Activated CD4-positive, alpha-beta memory T cell treated with anti-CD3 and anti-CD28 coated beads, Interleukin-2, amount 10 ng/mL, durations not matched to agents 7 days and 5 days (primary cell): ENCODE data around the gene ZNF648. TPM values are rescaled to one million over a fixed set of nuclear protein-coding genes. Genes with fewer than 3 reads are reported as not detected.

Source experiments
- CTCF ChIA-PET: fragments of 350-600 bp; sonication (Branson Sonifier 250); formaldehyde crosslinking; loops from one replicate; lab custom pipeline; 2021; ENCODE audit warnings: antibody characterized with exemption, inconsistent platforms; lab: Charles Lee
- POLR2A ChIA-PET: fragments of 350-600 bp; sonication (Branson Sonifier 250); formaldehyde crosslinking; loops from one replicate; lab custom pipeline; 2021; ENCODE audit warnings: antibody characterized with exemption; lab: Charles Lee
- DNase-seq: peaks from one replicate; pipeline ENCODE4 v3.0.0-alpha.2; 2020
- H3K27ac Mint-ChIP-seq: one replicate; pipeline ENCODE4 v1.8.0; 2021; ENCODE audit warnings: mild to moderate bottlenecking, mixed read lengths
- H3K27me3 Mint-ChIP-seq: one replicate; pipeline ENCODE4 v1.8.0; 2021; ENCODE audit warnings: mixed read lengths
- H3K36me3 Mint-ChIP-seq: one replicate; pipeline ENCODE4 v1.8.0; 2021; ENCODE audit warnings: low read depth, mixed read lengths
- H3K4me1 Mint-ChIP-seq: one replicate; pipeline ENCODE4 v1.8.0; 2021; ENCODE audit warnings: mixed read lengths
- H3K4me3 Mint-ChIP-seq: one replicate; pipeline ENCODE4 v1.8.0; 2021; ENCODE audit warnings: mild to moderate bottlenecking, mixed read lengths
- H3K9me3 Mint-ChIP-seq: one replicate; pipeline ENCODE4 v1.8.0; 2021; ENCODE audit warnings: mixed read lengths
- total RNA-seq, 2 experiments: library from RNA; stranded (reverse); gene quantifications; one replicate each; pipeline ENCODE4 v1.2.3, GENCODE V29; 2021

ZNF648 gene
- total RNA-seq, 2 experiments from 2014 or later, result not detected

DNA sequence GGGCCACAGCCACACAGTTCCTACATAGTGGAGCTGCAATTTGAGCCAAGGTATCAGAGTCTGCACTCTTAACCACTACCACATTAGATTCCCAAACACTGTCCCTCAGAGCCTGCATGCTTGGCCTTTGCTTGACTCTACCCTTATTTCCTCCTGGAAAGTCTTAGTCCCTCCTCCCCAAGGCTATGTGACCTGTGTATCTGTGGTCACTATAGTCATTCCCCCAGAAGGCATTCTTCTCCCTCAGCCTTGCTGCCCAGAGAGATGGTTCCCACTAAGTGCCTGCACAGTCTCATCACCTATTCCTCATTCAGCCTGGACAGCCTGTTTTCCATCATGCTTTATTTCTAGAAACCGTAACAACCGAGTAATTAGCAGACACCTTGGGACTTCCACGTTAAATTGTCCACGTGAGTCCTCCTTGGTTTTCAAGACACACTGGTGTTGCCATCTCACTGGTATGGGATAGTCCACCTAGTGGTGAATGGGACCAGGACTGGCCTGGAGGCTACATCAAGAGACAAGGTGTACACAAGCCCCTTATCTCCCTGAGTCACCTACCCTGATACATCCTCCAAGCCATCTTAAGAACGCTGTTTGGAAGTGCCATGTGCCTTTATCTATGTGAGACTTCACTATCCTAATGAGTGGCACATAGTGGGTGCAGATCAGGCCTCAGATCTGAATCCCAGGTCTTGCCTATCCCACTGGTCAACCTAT is 3.8 kb upstream of the ZNF648 start:
- ChIA-PET POLR2A (no interaction called here), CTCF (interaction anchor here (0.5 to 1.5 kb wide), 3 partner anchors 11 to 329 kb away, joined by 4 to 6 read pairs (median 4); no protein-coding TSS in a partner anchor)
- Mint-ChIP-seq H3K27ac (no peak overlapping the region), H3K27me3 (peaks cover 43% of the 10 kb centered on the region), H3K4me1 (no peaks in the 10 kb centered on the region), H3K9me3 (no peaks in the 10 kb centered on the region), H3K4me3 (no peak overlapping the region), H3K36me3 (no peaks in the 10 kb centered on the region)
- DNase-seq, result no peak

DNA sequence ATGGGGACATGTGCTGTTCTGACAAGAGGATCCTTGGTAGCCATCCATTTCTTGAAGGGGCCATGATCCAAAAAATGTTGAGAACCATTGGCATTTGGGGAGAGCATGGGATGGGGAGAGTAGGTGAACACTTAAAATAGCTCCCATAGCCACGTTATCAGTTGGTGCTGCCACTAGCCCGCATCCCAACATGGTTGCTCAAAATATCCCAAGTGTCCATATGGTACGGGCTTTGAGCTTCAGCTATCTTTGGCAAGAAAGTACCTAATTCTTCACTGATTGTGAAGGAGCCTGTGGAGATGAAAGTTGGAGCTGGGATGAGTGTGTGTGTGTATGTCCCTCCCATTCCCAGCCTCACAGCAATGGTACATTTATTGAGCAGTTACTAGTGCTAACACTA is 3.1 kb upstream of the ZNF648 start:
- DNase-seq, result no peak
- H3K4me1 Mint-ChIP-seq, result no peaks in the 10 kb centered on the region
- CTCF ChIA-PET, result interaction anchor here (0.9 kb wide), 1 partner anchor 16 kb away, joined by 4 read pairs; no protein-coding TSS in a partner anchor
- H3K27ac Mint-ChIP-seq, result no peak overlapping the region
- peaks cover 47% of the 10 kb centered on the region for H3K27me3 Mint-ChIP-seq
- no peak overlapping the region for H3K4me3 Mint-ChIP-seq
- POLR2A ChIA-PET, result no interaction called here
- no peaks in the 10 kb centered on the region for H3K9me3 Mint-ChIP-seq
- no peaks in the 10 kb centered on the region for H3K36me3 Mint-ChIP-seq

DNA sequence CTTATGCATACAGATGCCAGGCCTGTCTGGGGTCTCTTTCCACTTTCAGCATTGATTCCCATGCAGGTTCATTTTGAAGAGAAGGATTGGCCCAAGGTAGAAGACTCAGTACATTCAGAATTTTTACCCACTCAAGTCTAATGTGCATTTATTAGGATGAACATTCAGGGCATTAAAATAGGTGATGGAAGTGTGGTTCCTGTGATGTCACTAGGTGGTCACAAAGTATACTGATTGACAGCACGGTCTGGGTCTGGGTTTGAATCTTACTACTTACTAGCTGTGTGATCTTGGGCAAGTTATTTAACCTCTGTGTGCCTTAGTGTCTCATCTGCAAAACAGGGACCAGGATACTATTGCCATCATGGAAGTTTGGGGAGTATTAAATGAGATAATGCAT is 711 bp upstream of the ZNF648 start:
- Mint-ChIP-seq H3K4me3 (no peak overlapping the region), H3K9me3 (no peaks in the 10 kb centered on the region), H3K4me1 (no peaks in the 10 kb centered on the region), H3K27me3 (peaks cover 51% of the 10 kb centered on the region), H3K36me3 (no peaks in the 10 kb centered on the region), H3K27ac (no peak overlapping the region)
- ChIA-PET POLR2A (no interaction called here), CTCF (no interaction called here)
- no peak for DNase-seq

DNA sequence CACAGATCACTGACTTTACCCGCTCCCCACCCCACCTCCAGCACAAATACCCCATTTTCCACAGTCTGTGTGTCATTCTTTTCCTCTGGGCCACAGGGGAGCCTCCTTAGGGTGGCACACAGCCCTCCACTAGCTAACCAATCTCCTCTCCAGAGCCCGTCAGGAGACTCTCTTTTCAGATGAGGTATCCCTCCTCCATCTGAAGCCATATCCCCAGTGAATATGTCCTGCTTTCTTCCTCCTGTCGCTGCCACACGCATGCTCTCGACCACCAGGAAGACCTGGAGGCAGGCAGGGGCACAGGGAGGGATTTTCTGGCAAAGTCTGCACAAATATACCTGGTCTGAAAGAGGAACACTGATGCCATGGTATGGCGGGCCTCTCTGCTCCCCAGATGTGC is 635 bp downstream of the ZNF648 start:
- Mint-ChIP-seq H3K4me1 (peaks cover 3% of the 10 kb centered on the region), H3K4me3 (no peak overlapping the region), H3K36me3 (no peaks in the 10 kb centered on the region), H3K27ac (no peak overlapping the region), H3K27me3 (peaks cover 60% of the 10 kb centered on the region), H3K9me3 (no peaks in the 10 kb centered on the region)
- ChIA-PET POLR2A (no interaction called here), CTCF (no interaction called here)
- DNase-seq, result no peak

DNA sequence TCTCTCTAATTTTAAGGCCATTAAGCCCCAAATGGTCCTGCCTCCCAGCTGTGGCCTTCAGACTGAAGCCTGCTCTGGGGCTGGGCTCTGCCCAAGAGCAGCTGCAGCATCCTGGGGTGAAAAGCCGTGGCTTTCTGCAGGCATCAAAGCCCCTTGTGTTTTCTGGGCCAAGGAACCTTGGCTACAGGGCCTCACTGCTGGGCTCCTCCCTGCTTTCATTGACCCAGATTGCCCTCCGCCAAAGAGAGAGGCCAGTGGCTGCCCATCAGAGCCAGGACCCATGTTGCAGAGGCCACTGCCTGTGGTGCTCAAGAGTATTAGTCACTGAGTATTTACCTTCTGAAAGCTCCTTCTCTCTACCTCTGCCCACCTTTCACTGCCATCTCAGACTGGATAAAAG is 1.6 kb downstream of the ZNF648 start:
- CTCF ChIA-PET, result interaction anchor here (1.7 kb wide), 1 partner anchor 21 kb away, joined by 6 read pairs; no protein-coding TSS in a partner anchor
- Mint-ChIP-seq H3K27me3 (peaks cover 64% of the 10 kb centered on the region), H3K27ac (no peak overlapping the region), H3K4me3 (no peak overlapping the region), H3K4me1 (peaks cover 3% of the 10 kb centered on the region), H3K36me3 (no peaks in the 10 kb centered on the region), H3K9me3 (no peaks in the 10 kb centered on the region)
- POLR2A ChIA-PET, result no interaction called here
- no peak for DNase-seq

DNA sequence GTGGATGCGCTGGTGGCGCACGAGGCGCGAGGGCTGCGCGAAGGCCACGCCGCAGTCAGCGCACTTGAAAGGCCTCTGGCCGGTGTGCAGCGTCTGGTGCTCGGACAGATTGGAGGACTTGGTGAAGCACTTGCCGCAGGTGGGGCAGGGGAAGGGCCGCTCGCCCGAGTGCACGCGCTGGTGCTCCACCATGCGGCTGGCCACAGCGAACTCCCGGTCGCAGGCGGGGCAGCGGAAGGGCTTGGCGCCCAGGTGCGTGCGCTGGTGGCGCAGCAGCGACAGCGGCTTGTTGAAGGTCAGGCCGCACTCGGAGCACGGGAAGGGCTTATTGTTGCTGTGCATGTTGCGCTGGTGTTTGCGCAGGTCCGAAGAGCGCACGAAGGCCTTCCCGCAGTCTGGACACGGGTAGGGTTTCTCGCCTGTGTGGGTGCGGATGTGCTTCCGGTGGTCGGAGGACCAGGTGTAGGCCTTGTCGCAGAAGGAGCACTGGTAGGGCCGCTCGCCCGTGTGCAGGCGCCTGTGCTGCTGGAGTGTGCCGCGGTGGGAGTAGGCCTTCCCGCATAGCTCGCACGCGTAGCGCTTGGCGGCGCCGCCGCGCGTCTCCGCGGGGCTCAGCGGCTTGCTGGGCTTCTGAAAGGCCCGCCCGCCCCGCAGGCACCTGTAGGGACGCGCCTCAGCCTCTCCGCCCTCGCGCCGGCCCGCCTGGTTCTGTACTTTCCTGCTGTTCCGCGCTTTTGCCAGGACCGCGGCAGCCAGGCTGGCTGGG is 4.7 kb downstream of the ZNF648 start:
- Mint-ChIP-seq H3K27me3 (peaks cover 51% of the 10 kb centered on the region), H3K4me3 (no peak overlapping the region)
- POLR2A ChIA-PET, result no interaction called here

DNA sequence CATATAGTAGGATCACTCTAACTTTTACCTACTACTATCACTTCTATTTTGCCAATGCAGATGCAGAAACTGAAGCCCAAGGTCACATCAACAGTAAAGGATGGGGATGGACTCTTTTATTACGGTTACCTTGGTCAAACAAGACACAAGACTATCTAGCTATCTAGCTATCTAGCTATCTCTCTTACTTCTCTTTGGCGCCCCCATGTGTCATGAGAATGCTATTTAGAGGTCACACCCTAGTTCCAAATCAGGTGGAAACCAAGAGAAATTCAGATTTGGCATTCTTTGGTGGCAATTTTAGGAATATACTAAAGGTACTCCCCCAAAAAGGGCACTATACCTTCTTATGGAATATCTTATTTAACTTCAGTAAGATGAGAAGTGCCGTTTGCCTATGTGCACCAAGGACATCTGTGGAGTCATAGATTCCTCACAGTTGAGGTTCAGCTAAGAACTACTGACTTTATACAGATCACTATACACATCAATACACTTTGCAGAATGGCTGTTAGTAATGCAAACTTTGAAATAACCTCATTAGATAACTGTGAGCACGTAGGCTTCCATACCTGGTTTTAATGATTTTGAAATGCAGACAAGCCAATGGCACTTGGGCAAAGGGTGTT is 6.7 kb downstream of the ZNF648 start:
- Mint-ChIP-seq H3K4me3 (no peak overlapping the region), H3K4me1 (peaks cover 6% of the 10 kb centered on the region), H3K27ac (no peak overlapping the region), H3K27me3 (peaks cover 33% of the 10 kb centered on the region), H3K9me3 (no peaks in the 10 kb centered on the region), H3K36me3 (no peaks in the 10 kb centered on the region)
- CTCF ChIA-PET, result interaction anchor here (0.5 to 4.1 kb wide), 35 partner anchors 11 to 646 kb away, joined by 3 to 24 read pairs (median 3); no protein-coding TSS in a partner anchor
- POLR2A ChIA-PET, result no interaction called here
- peak; percentile 64 for DNase-seq

More for the DNA sequence above, 4.7 kb downstream of the ZNF648 start:
- Mint-ChIP-seq H3K27ac (no peak overlapping the region), H3K4me1 (peaks cover 3% of the 10 kb centered on the region), H3K9me3 (no peaks in the 10 kb centered on the region), H3K36me3 (no peaks in the 10 kb centered on the region)
- CTCF ChIA-PET, result no interaction called here
- DNase-seq, result no peak

DNA sequence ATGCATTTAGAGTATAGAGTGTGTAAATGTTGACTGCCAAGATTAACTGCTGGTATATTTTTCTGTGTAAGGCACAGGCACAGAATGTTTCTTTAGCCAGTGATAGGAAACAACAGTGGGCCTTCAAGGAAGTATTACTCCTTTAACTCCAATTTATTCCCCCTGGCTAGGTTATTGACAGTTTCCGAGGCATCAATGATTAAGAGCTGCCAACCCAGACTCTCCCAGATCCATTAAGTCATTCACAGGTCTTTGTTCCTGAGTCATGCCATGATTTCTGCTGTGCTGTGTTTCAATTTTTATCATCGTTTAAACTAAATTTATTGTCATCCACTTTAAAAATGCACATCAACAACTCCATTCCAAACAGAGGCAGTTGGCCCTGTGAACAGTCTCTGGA is 9.2 kb downstream of the ZNF648 start:
- Mint-ChIP-seq H3K4me3 (no peak overlapping the region), H3K36me3 (no peaks in the 10 kb centered on the region), H3K9me3 (no peaks in the 10 kb centered on the region), H3K4me1 (peaks cover 19% of the 10 kb centered on the region), H3K27me3 (peaks cover 18% of the 10 kb centered on the region), H3K27ac (no peak overlapping the region)
- DNase-seq, result no peak
- POLR2A ChIA-PET, result no interaction called here
- CTCF ChIA-PET, result interaction anchor here (1.0 to 4.1 kb wide), 6 partner anchors 13 to 28 kb away, joined by 3 to 23 read pairs (median 8); no protein-coding TSS in a partner anchor

DNA sequence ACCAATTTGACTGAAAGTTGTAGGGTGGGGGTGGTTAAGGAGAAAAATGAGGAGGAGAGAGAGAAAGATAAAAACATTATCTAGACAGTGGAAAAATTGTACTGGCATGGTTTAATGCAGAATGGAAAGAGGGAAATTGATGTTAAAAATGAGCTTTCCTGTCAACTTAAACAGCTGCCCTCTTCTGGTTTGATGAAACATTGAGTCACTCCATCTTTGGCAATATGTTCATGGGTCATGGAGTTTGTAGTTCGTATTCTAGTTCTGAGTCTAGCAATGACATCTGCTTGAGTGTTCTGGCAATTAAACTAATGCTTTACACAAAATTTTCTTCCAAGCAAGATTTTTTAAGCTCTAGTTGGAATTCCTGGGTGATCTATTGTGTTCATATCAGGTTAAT is 9.6 kb downstream of the ZNF648 start:
- no peak for DNase-seq
- H3K27ac Mint-ChIP-seq, result no peak overlapping the region
- no peaks in the 10 kb centered on the region for H3K36me3 Mint-ChIP-seq
- H3K27me3 Mint-ChIP-seq, result peaks cover 15% of the 10 kb centered on the region
- no peak overlapping the region for H3K4me3 Mint-ChIP-seq
- H3K4me1 Mint-ChIP-seq, result peaks cover 22% of the 10 kb centered on the region
- CTCF ChIA-PET, result interaction anchor here (1.0 to 4.1 kb wide), 5 partner anchors 13 to 28 kb away, joined by 3 to 23 read pairs (median 4); no protein-coding TSS in a partner anchor
- POLR2A ChIA-PET, result no interaction called here
- H3K9me3 Mint-ChIP-seq, result no peaks in the 10 kb centered on the region

DNA sequence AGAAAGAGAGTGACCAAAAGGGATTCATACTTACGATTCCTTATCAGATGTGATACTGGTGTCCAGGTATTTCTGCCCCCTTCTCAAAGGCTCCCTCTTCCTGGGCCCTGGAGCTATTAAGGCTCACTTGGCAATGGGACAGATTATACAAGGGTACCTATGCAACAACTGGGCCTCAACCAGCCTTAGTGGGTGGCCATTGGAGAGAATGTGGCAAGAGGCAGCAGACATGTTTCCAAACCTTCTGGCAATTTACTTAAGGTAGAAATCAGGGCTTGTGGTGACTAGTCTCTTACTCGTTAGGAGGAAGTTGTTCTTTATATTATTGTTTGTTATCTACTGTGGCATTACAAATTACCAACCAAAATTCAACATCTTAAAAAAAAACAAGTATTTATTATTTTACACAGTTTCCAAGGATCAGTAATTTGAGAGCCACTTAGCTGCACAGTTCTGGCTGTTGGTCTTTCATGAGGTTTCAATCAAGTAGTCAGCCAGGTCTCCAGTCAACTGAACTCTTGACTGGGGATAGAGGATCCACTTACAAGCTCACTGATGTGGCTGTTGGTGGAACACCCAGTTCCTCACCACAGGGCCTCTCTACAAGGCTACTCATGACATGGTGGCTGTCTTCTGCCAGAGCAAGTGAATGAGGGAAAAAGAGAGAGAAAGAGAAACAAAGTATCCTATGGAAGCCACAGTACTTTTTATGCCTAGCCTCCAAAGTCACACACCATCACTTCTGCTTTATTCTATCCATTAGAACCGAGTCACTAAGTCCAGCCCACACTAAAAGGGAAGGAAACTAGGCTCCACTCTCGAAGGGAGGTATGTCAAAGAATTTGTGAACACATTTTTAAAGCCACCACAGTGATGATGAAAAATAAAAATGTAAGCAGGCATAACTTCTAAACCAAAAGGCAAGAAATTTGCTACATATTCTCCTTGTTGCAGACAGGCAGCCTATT is 10.7 kb downstream of the ZNF648 start:
- peaks cover 5% of the 10 kb centered on the region for H3K27me3 Mint-ChIP-seq
- H3K36me3 Mint-ChIP-seq, result peaks cover 4% of the 10 kb centered on the region
- H3K4me3 Mint-ChIP-seq, result no peak overlapping the region
- no peak for DNase-seq
- CTCF ChIA-PET, result interaction anchor here (0.5 to 1.4 kb wide), 3 partner anchors 11 to 30 kb away, joined by 3 to 4 read pairs (median 4); no protein-coding TSS in a partner anchor
- peaks cover 31% of the 10 kb centered on the region for H3K4me1 Mint-ChIP-seq
- H3K9me3 Mint-ChIP-seq, result peaks cover 3% of the 10 kb centered on the region
- POLR2A ChIA-PET, result interaction anchor here (1.9 kb wide), 1 partner anchor 21 kb away, joined by 4 read pairs; no protein-coding TSS in a partner anchor
- H3K27ac Mint-ChIP-seq, result no peak overlapping the region

DNA sequence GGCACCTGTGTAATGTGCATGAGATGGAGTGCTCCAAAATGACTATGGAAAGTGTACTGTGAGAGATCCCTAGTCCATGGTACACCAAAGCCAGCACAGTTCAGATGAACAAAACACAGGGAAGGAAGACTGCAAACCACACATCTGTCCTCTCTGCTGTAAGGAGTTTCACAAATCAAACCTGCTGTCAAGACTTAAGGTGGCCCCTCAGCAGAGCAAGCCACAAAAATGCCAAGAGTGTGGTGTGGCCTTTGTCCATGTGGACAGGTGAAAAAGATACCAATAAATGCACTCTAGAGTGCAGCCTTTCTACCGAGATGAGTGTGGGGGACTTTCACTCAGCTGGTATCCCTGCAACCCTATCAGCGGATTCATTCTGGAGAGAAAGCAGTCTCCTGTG is 12.9 kb downstream of the ZNF648 start:
- peaks cover 10% of the 10 kb centered on the region for H3K36me3 Mint-ChIP-seq
- H3K4me1 Mint-ChIP-seq, result peaks cover 35% of the 10 kb centered on the region
- no peak for DNase-seq
- POLR2A ChIA-PET, result interaction anchor here (1.9 kb wide), 1 partner anchor 19 kb away, joined by 4 read pairs; no protein-coding TSS in a partner anchor
- H3K4me3 Mint-ChIP-seq, result no peak overlapping the region
- peak overlapping the region; percentile 16 for H3K27ac Mint-ChIP-seq
- CTCF ChIA-PET, result interaction anchor here (0.6 to 0.9 kb wide), 2 partner anchors 20 to 33 kb away, joined by 3 to 4 read pairs; no protein-coding TSS in a partner anchor
- H3K27me3 Mint-ChIP-seq, result no peaks in the 10 kb centered on the region
- peaks cover 9% of the 10 kb centered on the region for H3K9me3 Mint-ChIP-seq

DNA sequence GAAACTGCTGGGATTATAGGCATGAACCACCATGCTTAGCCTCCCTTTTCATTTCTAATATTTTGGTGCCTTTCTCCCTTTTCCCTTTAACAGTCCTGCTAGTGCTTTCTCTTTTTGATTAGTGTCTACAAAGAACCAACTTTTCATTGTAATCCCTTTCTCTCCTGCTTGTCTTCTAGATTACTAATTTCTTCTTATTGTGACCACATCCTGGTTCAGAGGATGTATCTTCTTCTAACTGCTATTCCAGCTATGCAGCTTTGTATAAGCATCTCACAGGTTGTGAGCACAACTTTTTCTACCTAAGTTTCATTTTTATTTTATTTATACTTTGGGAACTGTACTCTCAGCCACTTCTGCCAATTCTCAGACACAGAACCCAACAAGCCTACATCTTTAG is 14.7 kb downstream of the ZNF648 start:
- H3K4me3 Mint-ChIP-seq, result no peak overlapping the region
- H3K27ac Mint-ChIP-seq, result peak overlapping the region; percentile 70
- H3K4me1 Mint-ChIP-seq, result peaks cover 35% of the 10 kb centered on the region
- CTCF ChIA-PET, result interaction anchor here (1.2 kb wide), 2 partner anchors 18 to 41 kb away, joined by 3 to 4 read pairs; no protein-coding TSS in a partner anchor
- H3K36me3 Mint-ChIP-seq, result peaks cover 10% of the 10 kb centered on the region
- DNase-seq, result no peak
- H3K27me3 Mint-ChIP-seq, result no peaks in the 10 kb centered on the region
- peaks cover 9% of the 10 kb centered on the region for H3K9me3 Mint-ChIP-seq
- POLR2A ChIA-PET, result no interaction called here
